ENCODE measurements around the gene MAP2K3.

MAP2K3 gene

DNA sequence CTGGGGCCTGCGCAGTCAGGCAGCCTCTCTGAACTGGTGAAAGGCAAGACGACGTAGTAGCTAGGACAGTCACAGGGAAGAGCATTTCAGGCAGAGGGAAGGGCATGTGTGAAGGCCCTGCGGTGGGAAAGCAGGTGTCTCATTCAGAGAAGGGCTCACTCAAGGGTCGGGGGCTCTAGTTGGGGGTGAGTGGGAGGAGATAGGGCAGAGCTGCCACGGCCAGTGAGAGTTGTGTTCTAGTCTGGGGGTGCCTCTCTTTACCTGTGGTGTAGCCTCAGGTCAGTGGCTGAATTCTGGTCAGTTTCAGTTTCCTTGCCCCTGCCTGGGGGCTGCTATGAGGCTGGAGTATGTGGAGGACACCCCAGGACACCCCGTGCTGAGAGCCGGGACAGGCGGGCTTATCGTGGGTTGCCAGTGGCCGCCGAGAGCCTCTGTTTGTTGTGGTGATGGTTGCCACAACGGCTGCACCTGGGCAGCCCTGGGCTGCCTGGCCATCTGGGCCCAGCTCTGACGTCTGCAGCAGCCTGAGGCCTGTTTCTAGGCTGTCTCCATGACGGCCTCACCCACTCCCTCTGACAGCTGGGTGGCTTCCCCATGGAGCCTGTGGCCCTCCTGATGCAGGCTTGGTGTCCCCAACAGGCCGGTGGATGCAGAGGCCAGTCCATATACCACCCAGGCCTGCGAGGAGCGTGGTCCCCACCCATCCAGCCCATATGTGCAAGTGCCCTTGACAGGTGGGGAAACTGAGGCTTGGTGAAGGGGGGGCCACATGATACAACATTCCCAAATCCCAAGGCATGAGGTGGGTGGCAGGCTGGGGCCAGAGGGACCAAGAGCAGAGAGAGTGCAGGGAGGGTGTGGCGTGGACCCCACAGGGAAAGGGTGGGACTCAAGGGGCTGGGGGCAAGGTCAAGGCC lies 10.8 kb downstream of the MAP2K3 start:
- Histone ChIP-seq H3K27ac (peak overlapping the region; percentile 1 to 97 (median 50); a peak in 18 of 22 replicates), H3K27me3 (no peaks in the 10 kb centered on the region), H3K4me2 (peak overlapping the region; percentile 4 to 69 (median 34); a peak in 21 of 22 replicates), H3K4me3 (no peak overlapping the region; a peak in 1 of 20 replicates), H3K9me3 (replicated peaks in 1 of 11) (no peaks in the 10 kb centered on the region), H3K4me1 (peaks cover 62 to 100% (median 97%) of the 10 kb centered on the region in 10 experiments), H4K20me1 (peaks cover 87 to 100% (median 100%) of the 10 kb centered on the region in 11 experiments), H3K9ac (peak overlapping the region in 10 of 11 experiments; percentile 17 to 68 (median 37); a peak in 17 of 22 replicates), H3K36me3 (peaks cover 45 to 96% (median 63%) of the 10 kb centered on the region in 11 experiments)
- no peak for TF ChIP-seq Cebpa-rat (IDR thresholded peaks at IDR 0.05)

DNA sequence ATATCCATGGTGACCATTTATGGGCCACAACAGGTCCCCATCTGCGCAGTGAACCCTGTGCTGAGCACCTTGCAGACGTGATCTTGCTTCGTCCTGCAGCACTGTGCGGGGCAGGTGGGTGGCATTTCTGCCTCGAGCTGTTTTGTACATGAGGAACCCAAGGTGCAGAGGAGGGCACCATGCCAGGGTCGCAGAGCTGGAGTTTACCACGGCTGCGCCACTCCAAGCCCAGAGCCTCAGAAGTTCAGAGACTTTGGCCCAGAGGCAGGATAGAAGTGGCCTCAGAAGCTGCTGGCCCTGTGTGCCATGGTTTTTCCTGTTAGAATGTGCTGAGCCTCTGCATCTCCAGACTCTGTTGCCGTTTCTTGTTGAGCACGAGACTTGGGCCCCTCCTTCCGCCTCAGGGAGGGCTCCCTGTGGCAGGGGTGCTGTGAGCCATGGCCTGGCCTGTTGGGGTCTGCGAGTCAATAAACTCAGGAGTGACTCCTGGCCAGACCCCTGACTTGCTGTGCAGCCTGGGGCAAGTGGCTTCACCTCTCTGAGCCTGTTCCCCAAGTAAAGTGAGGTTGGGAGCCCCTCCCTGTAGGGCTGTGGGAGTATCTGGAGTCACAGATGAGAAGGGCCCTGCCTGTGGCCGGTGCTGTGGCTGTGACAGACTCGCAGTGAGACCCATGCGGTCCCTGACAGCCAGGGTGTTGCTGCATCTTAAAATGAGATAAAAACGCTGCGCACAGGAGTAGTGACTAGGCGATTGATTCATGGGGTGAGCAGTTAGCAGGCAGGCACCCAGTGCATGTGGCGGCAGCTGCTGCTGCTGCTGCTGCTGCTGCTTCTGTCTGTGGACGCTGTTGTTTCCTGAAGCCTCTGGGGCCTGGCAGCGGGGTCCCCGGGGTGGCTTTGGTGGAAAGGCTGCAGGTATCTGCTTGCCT lies 11.8 kb downstream of the MAP2K3 start:
- no peaks in the 10 kb centered on the region for H3K9me3 ChIP-seq (replicated peaks in 1 of 11)
- peaks cover 68 to 100% (median 98%) of the 10 kb centered on the region in 10 experiments for H3K4me1 ChIP-seq
- peak overlapping the region; percentile 6 to 69 (median 36); a peak in 18 of 22 replicates for H3K4me2 ChIP-seq
- H3K27ac ChIP-seq = peak overlapping the region in 10 of 11 experiments; percentile 2 to 97 (median 44); a peak in 17 of 22 replicates
- no peak overlapping the region for H3K4me3 ChIP-seq
- peaks cover 54 to 98% (median 72%) of the 10 kb centered on the region in 11 experiments for H3K36me3 ChIP-seq
- H3K27me3 ChIP-seq = no peaks in the 10 kb centered on the region
- peak overlapping the region in 10 of 11 experiments; percentile 1 to 68 (median 20); a peak in 10 of 22 replicates for H3K9ac ChIP-seq
- TF ChIP-seq Cebpa-rat (IDR thresholded peaks at IDR 0.05) = no peak
- peaks cover 91 to 100% (median 100%) of the 10 kb centered on the region in 11 experiments for H4K20me1 ChIP-seq

DNA sequence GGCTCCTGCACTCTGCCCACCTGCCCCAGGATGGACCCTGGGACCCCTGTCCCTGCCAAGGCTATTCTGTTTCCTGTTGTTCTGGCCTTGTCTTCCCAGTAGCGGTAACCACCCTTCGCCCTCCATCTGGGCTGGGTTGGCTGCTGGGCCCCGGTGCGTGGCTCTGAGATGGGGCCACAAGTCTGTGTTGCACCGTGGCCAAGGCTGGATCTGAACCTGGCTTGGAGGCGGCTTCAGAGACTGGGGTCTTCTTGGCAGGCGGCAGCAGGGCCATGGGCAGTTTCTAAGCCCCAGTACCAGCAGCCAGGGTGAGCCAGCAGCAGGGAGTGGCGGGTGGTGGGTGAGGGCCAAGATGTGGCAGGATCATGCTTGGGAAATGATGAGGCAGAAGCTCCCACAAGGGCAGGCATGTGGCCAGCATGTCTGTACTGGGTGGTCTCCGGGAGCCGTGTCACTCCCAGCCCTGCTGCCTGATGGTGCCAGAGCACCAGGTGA lies 12.6 kb downstream of the MAP2K3 start:
- TF ChIP-seq Cebpa-rat (IDR thresholded peaks at IDR 0.05) = no peak
- Histone ChIP-seq H3K9me3 (replicated peaks in 1 of 11) (no peaks in the 10 kb centered on the region), H3K27ac (peak overlapping the region in 9 of 11 experiments; percentile 2 to 97 (median 38); a peak in 16 of 22 replicates), H3K36me3 (peaks cover 52 to 98% (median 73%) of the 10 kb centered on the region in 11 experiments), H3K4me1 (peaks cover 64 to 100% (median 97%) of the 10 kb centered on the region in 10 experiments), H3K27me3 (no peaks in the 10 kb centered on the region), H3K4me3 (no peak overlapping the region), H3K4me2 (peak overlapping the region in 9 of 11 experiments; percentile 19 to 69 (median 41); a peak in 14 of 22 replicates), H4K20me1 (peaks cover 88 to 100% (median 99%) of the 10 kb centered on the region in 11 experiments), H3K9ac (peak overlapping the region in 9 of 11 experiments; percentile 1 to 68 (median 25); a peak in 8 of 22 replicates)

DNA sequence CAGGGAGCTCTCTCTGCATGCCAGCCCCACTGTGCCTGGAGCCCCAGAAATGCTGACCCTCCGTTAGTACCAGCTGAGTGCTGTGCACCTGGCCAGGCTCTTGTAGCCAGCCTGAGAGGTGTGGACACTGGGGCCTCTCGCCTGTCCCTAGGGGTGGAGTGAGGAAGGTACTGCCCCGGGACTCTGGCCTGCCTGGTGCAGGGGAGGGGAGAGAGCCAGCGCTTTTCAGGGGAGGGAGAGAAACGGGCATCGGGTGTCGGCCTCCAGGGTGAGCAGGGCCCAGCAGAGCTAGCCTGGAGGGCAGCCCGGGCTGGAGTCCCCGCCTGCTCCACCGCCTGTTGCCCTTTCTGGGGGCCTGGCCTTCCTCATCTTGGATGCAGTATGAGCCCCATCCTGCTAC lies 13.1 kb downstream of the MAP2K3 start:
- Histone ChIP-seq H3K27ac (peak overlapping the region in 8 of 11 experiments; percentile 2 to 97 (median 42); a peak in 12 of 22 replicates), H3K4me3 (no peak overlapping the region), H3K36me3 (peaks cover 57 to 98% (median 73%) of the 10 kb centered on the region in 11 experiments), H3K4me1 (peaks cover 64 to 100% (median 93%) of the 10 kb centered on the region in 10 experiments), H3K27me3 (no peaks in the 10 kb centered on the region), H3K9me3 (replicated peaks in 1 of 11) (no peaks in the 10 kb centered on the region), H3K9ac (peak overlapping the region in 6 of 11 experiments; percentile 1 to 68 (median 28); a peak in 5 of 22 replicates), H4K20me1 (peaks cover 85 to 100% (median 99%) of the 10 kb centered on the region in 11 experiments), H3K4me2 (peak overlapping the region in 8 of 11 experiments; percentile 23 to 69 (median 44); a peak in 11 of 22 replicates)
- TF ChIP-seq Cebpa-rat (IDR thresholded peaks at IDR 0.05) = no peak

DNA sequence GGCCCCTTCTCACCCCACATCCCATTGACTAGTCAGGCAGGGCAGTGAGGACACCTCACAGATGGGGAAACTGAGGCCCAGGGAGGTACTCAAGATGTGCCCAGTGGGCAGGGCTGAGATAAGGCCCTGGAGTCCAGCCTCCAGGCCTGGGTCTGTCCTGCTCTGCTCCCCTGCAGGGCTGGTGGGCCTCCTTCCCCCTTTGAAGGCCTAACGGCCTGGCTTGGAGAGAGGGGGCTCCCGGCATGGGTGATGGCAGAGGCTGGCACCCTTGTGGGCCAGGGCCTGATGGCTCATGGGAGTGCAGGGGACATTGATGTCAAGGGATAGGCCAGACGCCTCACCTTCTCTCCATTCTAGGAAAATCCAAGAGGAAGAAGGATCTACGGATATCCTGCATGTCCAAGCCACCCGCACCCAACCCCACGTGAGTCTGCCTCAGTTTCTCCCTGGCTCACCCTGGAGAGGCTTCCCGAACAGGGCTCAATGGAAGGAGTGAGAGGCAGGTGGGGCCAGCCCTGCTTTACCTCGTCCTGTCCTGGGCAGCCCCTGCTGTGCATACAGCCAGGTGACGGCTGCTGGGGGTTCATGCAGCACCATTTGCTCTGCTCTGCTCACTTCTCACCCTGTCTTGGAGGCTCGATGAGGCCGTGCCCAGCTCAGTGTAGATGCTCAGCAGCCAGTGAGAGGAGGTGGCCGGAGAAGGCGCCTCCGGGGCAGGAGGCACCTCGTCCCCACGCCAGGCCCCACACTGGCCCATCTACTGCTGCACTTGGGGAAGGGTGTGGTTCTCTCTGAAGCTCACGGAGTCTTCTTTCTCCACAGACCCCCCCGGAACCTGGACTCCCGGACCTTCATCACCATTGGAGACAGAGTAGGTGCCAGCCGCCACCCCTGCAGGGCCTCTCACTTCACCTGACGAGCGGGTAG lies 13.8 kb downstream of the MAP2K3 start:
- peaks cover 58 to 100% (median 91%) of the 10 kb centered on the region in 10 experiments for H3K4me1 ChIP-seq
- peaks cover 57 to 98% (median 73%) of the 10 kb centered on the region in 11 experiments for H3K36me3 ChIP-seq
- peak overlapping the region in 10 of 11 experiments; percentile 19 to 97 (median 46); a peak in 16 of 22 replicates for H3K27ac ChIP-seq
- H3K4me3 ChIP-seq = no peak overlapping the region
- H3K9ac ChIP-seq = peak overlapping the region in 7 of 11 experiments; percentile 0 to 50 (median 14); a peak in 5 of 22 replicates
- peaks cover 78 to 100% (median 99%) of the 10 kb centered on the region in 11 experiments for H4K20me1 ChIP-seq
- no peak for TF ChIP-seq Cebpa-rat (IDR thresholded peaks at IDR 0.05)
- peak overlapping the region; percentile 1 to 69 (median 41); a peak in 17 of 22 replicates for H3K4me2 ChIP-seq
- H3K27me3 ChIP-seq = no peaks in the 10 kb centered on the region
- no peaks in the 10 kb centered on the region for H3K9me3 ChIP-seq (replicated peaks in 1 of 11)

DNA sequence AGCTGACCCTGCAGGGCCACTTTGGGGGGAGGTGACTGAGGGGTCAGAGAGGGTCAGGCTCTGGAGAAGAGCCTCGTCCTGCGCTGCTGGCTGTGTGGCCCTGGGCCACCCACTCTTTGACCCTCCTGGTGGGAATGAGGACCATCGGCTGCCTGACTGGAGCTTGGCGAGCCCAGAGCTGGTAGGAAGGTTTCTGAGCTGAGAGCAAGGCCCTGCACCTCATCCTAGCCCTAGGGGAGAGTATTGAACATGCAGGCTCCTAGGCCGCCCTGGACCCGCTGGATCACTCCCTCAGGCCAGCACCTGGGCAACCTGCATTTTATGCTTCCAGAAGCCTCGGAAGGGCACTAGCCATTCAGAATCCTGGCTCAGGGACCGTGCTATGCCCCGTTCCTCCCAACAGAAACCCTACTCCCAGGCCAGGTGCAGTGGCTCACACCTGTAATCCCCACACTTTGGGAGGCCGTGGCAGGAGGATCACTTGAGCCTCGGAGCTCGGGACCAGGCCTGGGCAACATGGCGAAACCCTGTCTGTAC lies 14.5 kb downstream of the MAP2K3 start:
- H3K27ac ChIP-seq = peak overlapping the region; percentile 0 to 97 (median 45); a peak in 17 of 22 replicates
- H3K9me3 ChIP-seq (replicated peaks in 1 of 11) = no peaks in the 10 kb centered on the region
- peaks cover 50 to 100% (median 89%) of the 10 kb centered on the region in 10 experiments for H3K4me1 ChIP-seq

More for the DNA sequence above, 14.5 kb downstream of the MAP2K3 start:
- TF ChIP-seq Cebpa-rat (IDR thresholded peaks at IDR 0.05) = no peak
- H3K36me3 ChIP-seq = peaks cover 60 to 98% (median 73%) of the 10 kb centered on the region in 11 experiments
- peak overlapping the region; percentile 1 to 69 (median 41); a peak in 17 of 22 replicates for H3K4me2 ChIP-seq
- H3K27me3 ChIP-seq = no peaks in the 10 kb centered on the region
- H3K9ac ChIP-seq = peak overlapping the region in 6 of 11 experiments; percentile 0 to 50 (median 17); a peak in 7 of 22 replicates
- H3K4me3 ChIP-seq = no peak overlapping the region
- peaks cover 71 to 100% (median 95%) of the 10 kb centered on the region in 11 experiments for H4K20me1 ChIP-seq
